HCT116 (cell line): ENCODE data around the gene TOB2. TPM values are rescaled to one million over a fixed set of nuclear protein-coding genes. Genes with fewer than 3 reads are reported as not detected.
A peak's percentile ranks its signal among the peaks of the same experiment; 100 is the strongest.

Source experiments
- ATAC-seq: fragments of 200-7000 bp; cut with Tn5 transposase; 2 replicates; pipeline ENCODE4 v1.9.1; 2020; ENCODE audit warnings: mild to moderate bottlenecking, moderate library complexity
- BruUV-seq: library from RNA; stranded (reverse); fragments of 400-500 nt; replicated peaks from 2 replicates; lab custom pipeline; 2021; lab: Mats Ljungman, UMichigan
- CTCF ChIA-PET: fragments of 300-600 bp; sonication (Branson Sonifier 250); formaldehyde crosslinking; loops from one replicate; lab custom pipeline; 2021; ENCODE audit warnings: antibody characterized with exemption; lab: Charles Lee
- POLR2A ChIA-PET: fragments of 300-600, 350-600 bp; sonication (Branson Sonifier 250); formaldehyde crosslinking; loops from one replicate; lab custom pipeline; 2021; ENCODE audit warnings: antibody characterized with exemption; lab: Charles Lee
- RAD21 ChIA-PET, 2 experiments: fragments of 300-600 bp; sonication (Branson Sonifier 250); formaldehyde crosslinking; loops; one replicate each; lab custom pipeline; 2023; ENCODE audit warnings: low total read pairs in 2 of 2; ENCODE audit not compliant: uncharacterized antibody in 2 of 2, unreplicated experiment in 2 of 2, low non-redundant PET in 1 of 2; lab: Charles Lee
- DNase-seq: peaks from one replicate; pipeline ENCODE4 v3.0.0-alpha.2; 2010; ENCODE audit warnings: low read depth, low spot score
- H2AFZ ChIP-seq: fragments of 200-600 bp; shearing (Covaris generic), sonication (generic); 2 replicates; pipeline ENCODE4 v1.6.1; 2017; ENCODE audit warnings: low read depth, mixed run types, mixed read lengths, antibody characterized with exemption, low read length; ENCODE audit not compliant: poor library complexity, severe bottlenecking
- H3K27ac ChIP-seq: 2 replicates; pipeline ENCODE4 v1.5.1; 2012; ENCODE audit warnings: low read depth, low read length
- H3K27me3 ChIP-seq: fragments of 200-600 bp; sonication (generic); 2 replicates; pipeline ENCODE4 v1.6.1; 2016; ENCODE audit warnings: mixed run types, low read length, mixed read lengths; ENCODE audit not compliant: insufficient read depth
- H3K36me3 ChIP-seq, 2 experiments: fragments of 200-500 bp in 1 of 2; fragments of 200-600 bp in 1 of 2; sonication (Bioruptor generic) in 1 of 2; sonication (generic) in 1 of 2; 2 replicates each; pipeline versions ENCODE4 v1.5.1 to v1.6.1; 2014 to 2016; ENCODE audit warnings: low read length in 2 of 2, inconsistent platforms in 1 of 2, mixed read lengths in 1 of 2, mixed run types in 1 of 2; ENCODE audit not compliant: insufficient read depth in 2 of 2, control insufficient read depth in 1 of 2
- H3K4me1 ChIP-seq, 2 experiments: fragments of 200-600 bp in 1 of 2; sonication (generic) in 1 of 2; 2 replicates each; pipeline versions ENCODE4 v1.5.1 to v1.6.1; 2012 to 2017; ENCODE audit warnings: low read length in 2 of 2, inconsistent platforms in 1 of 2, mild to moderate bottlenecking in 1 of 2, mixed read lengths in 1 of 2, mixed run types in 1 of 2, moderate library complexity in 1 of 2; ENCODE audit not compliant: insufficient read depth in 2 of 2, control insufficient read depth in 1 of 2
- H3K4me2 ChIP-seq: fragments of 200-600 bp; sonication (generic); 2 replicates; pipeline ENCODE4 v1.6.1; 2017; ENCODE audit warnings: mixed run types, low read length, mixed read lengths
- H3K4me3 ChIP-seq, 2 experiments: fragments of 200-600 bp in 1 of 2; sonication (generic) in 1 of 2; replicated peaks in 1 of 2; 2 replicates each; pipeline ENCODE4 v1.5.1; 2011 to 2016; ENCODE audit warnings: low read length in 2 of 2, control low read depth in 1 of 2, low read depth in 1 of 2, mild to moderate bottlenecking in 1 of 2, mixed read lengths in 1 of 2, mixed run types in 1 of 2
- H3K79me2 ChIP-seq: fragments of 200-600 bp; sonication (generic); 2 replicates; pipeline ENCODE4 v1.6.1; 2017; ENCODE audit warnings: mild to moderate bottlenecking, mixed run types, low read length, moderate library complexity, mixed read lengths; ENCODE audit not compliant: insufficient read depth
- H3K9ac ChIP-seq: fragments of 200-600 bp; sonication (generic); 2 replicates; pipeline ENCODE4 v1.6.1; 2016; ENCODE audit warnings: low read length, mixed read lengths
- H3K9me2 ChIP-seq: fragments of 200-600 bp; sonication (generic), shearing (Covaris generic); 2 replicates; pipeline ENCODE4 v1.6.1; 2017; ENCODE audit warnings: mixed run types, mild to moderate bottlenecking, moderate library complexity; ENCODE audit not compliant: insufficient read depth
- H3K9me3 ChIP-seq, 2 experiments: fragments of 200-500 bp in 1 of 2; fragments of 200-600 bp in 1 of 2; sonication (Bioruptor generic) in 1 of 2; sonication (generic) in 1 of 2; 2 replicates each; pipeline ENCODE4 v1.6.1; 2014 to 2017; ENCODE audit warnings: low read length in 2 of 2, mixed read lengths in 2 of 2, inconsistent platforms in 1 of 2, low read depth in 1 of 2, mild to moderate bottlenecking in 1 of 2, mixed run types in 1 of 2, moderate library complexity in 1 of 2; ENCODE audit not compliant: control insufficient read depth in 1 of 2, insufficient read depth in 1 of 2
- H4K20me1 ChIP-seq: fragments of 200-600 bp; sonication (generic), shearing (Covaris generic); 2 replicates; pipeline ENCODE4 v1.6.1; 2017; ENCODE audit warnings: mixed run types, mild to moderate bottlenecking, moderate library complexity; ENCODE audit not compliant: insufficient read depth
- CBX3 ChIP-seq: IDR thresholded peaks from 2 replicates; pipeline ENCODE4 v1.6.1; 2012; ENCODE audit warnings: low read depth
- CEBPB ChIP-seq: IDR thresholded peaks from 2 replicates; pipeline ENCODE4 v1.6.1; 2012; ENCODE audit warnings: low read depth
- EGR1 ChIP-seq: IDR thresholded peaks from 2 replicates; pipeline ENCODE4 v1.6.1; 2012; ENCODE audit warnings: low read depth
- ELF1 ChIP-seq: IDR thresholded peaks from 2 replicates; pipeline ENCODE4 v1.6.1; 2012; ENCODE audit warnings: low read depth, borderline replicate concordance
- EZH2 ChIP-seq: fragments of 200-600 bp; sonication (generic); IDR thresholded peaks from 2 replicates; pipeline ENCODE4 v1.6.1; 2017; ENCODE audit warnings: antibody characterized with exemption, mixed run types
- EZH2phosphoT487 ChIP-seq: fragments of 200-600 bp; IDR thresholded peaks from 2 replicates; pipeline ENCODE4 v1.6.1; 2018; ENCODE audit warnings: antibody characterized with exemption, borderline replicate concordance
- FOSL1 ChIP-seq: IDR thresholded peaks from 2 replicates; pipeline ENCODE4 v1.6.1; 2012; ENCODE audit warnings: low read depth
- MAX ChIP-seq: IDR thresholded peaks from 2 replicates; pipeline ENCODE4 v1.6.1; 2012
- POLR2A ChIP-seq: IDR thresholded peaks from 2 replicates; pipeline ENCODE4 v1.7.0; 2011; ENCODE audit warnings: borderline replicate concordance; ENCODE audit not compliant: insufficient read depth, insufficient read length; ENCODE audit errors: extremely low read depth
- POLR2AphosphoS5 ChIP-seq: IDR thresholded peaks from 2 replicates; pipeline ENCODE4 v1.6.1; 2011; ENCODE audit warnings: mild to moderate bottlenecking, low read depth, low read length, moderate library complexity
- RAD21 ChIP-seq: IDR thresholded peaks from 2 replicates; pipeline ENCODE4 v1.6.1; 2012; ENCODE audit warnings: low read depth, mild to moderate bottlenecking
- SP1 ChIP-seq: IDR thresholded peaks from 2 replicates; pipeline ENCODE4 v1.6.1; 2012; ENCODE audit warnings: low read depth
- SRF ChIP-seq: IDR thresholded peaks from 2 replicates; pipeline ENCODE4 v1.6.1; 2012; ENCODE audit warnings: low read depth
- TCF7L2 ChIP-seq: IDR thresholded peaks from 2 replicates; pipeline ENCODE4 v1.7.0; 2011; ENCODE audit warnings: borderline replicate concordance, inconsistent platforms; ENCODE audit not compliant: insufficient read depth, insufficient read length; ENCODE audit errors: extremely low read depth
- ZBTB33 ChIP-seq: IDR thresholded peaks from 2 replicates; pipeline ENCODE4 v1.6.1; 2011; ENCODE audit warnings: mild to moderate bottlenecking, low read length, moderate library complexity; ENCODE audit not compliant: insufficient replicate concordance; ENCODE audit errors: extremely low read depth
- ZFX ChIP-seq: fragments of 450-650 bp; IDR thresholded peaks from 2 replicates; pipeline ENCODE4 v1.6.1; 2017
- ZNF274 ChIP-seq: fragments of 200-500 bp; sonication (Bioruptor generic); IDR thresholded peaks from 2 replicates; pipeline ENCODE4 v1.6.1; 2014; ENCODE audit warnings: mild to moderate bottlenecking, low read depth, low read length, inconsistent platforms
- intact Hi-C: fragments of 100-400 bp; cut with micrococcal nuclease; formaldehyde crosslinking; loops from 2 replicates; pipeline ENCODE4 v1.10.0; 2022
- total RNA-seq: library from RNA; stranded (reverse); gene quantifications from one replicate; pipeline ENCODE4 v1.2.1, GENCODE V29; 2021; ENCODE audit not compliant: unreplicated experiment

The TOB2 gene
- total RNA-seq, 1 experiment from 2014 or later: 55.2 TPM

GRCh38 chr22:41437198-41437597 lies 9.4 kb downstream of the TOB2 start (continued):
- no peak for TF ChIP-seq ZBTB33
- TF ChIP-seq ELF1: no peak
- no peak for TF ChIP-seq RAD21
- no peak for TF ChIP-seq TCF7L2

GRCh38 chr22:41436322-41437113 lies 10.1 kb downstream of the TOB2 start:
- Histone ChIP-seq H3K4me1 (no peaks in the 10 kb centered on the region), H3K4me2 (no peak overlapping the region), H3K9me2 (no peaks in the 10 kb centered on the region), H3K79me2 (peaks cover 70% of the 10 kb centered on the region), H3K9me3 (no peaks in the 10 kb centered on the region), H2AFZ (no peak overlapping the region), H3K27me3 (no peaks in the 10 kb centered on the region), H3K9ac (no peak overlapping the region), H4K20me1 (peaks cover 4% of the 10 kb centered on the region; the same call in 1 of the 2 replicates), H3K27ac (0 out of 2 replicates have a peak overlapping the region, but pooled peaks have one; percentile 7), H3K36me3 (peaks cover 26 to 27% of the 10 kb centered on the region in 2 experiments; a peak in 3 of 4 replicates), H3K4me3 (no peak overlapping the region)
- ATAC-seq: no peak
- no TSS peak for BruUV-seq
- intact Hi-C loops: no loop called here
- ChIA-PET CTCF (no interaction called here), RAD21 (no interaction called here), POLR2A (interaction anchor here (1.5 kb wide), 1 partner anchor 10 kb away, joined by 8 read pairs; the partner anchor contains the start of gene TOB2)
- DNase-seq: no peak
- TF ChIP-seq TCF7L2: no peak
- no peak for TF ChIP-seq ZNF274
- no peak for TF ChIP-seq ZFX
- no peak for TF ChIP-seq EZH2phosphoT487
- no peak for TF ChIP-seq CBX3
- TF ChIP-seq EZH2: no peak
- no peak for TF ChIP-seq EGR1
- TF ChIP-seq SRF: no peak
- TF ChIP-seq FOSL1: no peak
- TF ChIP-seq ZBTB33: no peak
- no peak; the same call in 1 of the 2 replicates for TF ChIP-seq POLR2AphosphoS5
- TF ChIP-seq RAD21: no peak
- TF ChIP-seq MAX: no peak
- no peak for TF ChIP-seq CEBPB
- no peak for TF ChIP-seq SP1
- no peak for TF ChIP-seq POLR2A
